HG03342 (cell line): Measurements from ENCODE around the gene HBG1.
"Not testable (repeated sequence)": the region's sequence is repeated elsewhere in the genome, so short reads cannot be mapped to it uniquely, and the experiment has no call there.

Source experiments
- ATAC-seq: cut with Tn5 transposase; IDR thresholded peaks from one replicate; pipeline ENCODE4 v1.9.1; 2021; ENCODE audit warnings: mild to moderate bottlenecking, moderate library complexity; ENCODE audit not compliant: unreplicated experiment

Gene HBG1

GRCh38 chr11:5249807-5250396 is at the start of gene HBG1:
TSS of gene HBG1 (minus strand) at chr11:5249857. CDS start at chr11:5249804, 53 bp downstream.
- ATAC-seq = not testable (repeated sequence)

GRCh38 chr11:5298451-5298850 is 48.8 kb upstream of the HBG1 start:
- no peak for ATAC-seq

GRCh38 chr11:5297721-5298323 is 48.2 kb upstream of the HBG1 start:
- ATAC-seq = no peak

GRCh38 chr11:5294342-5294995 is 44.8 kb upstream of the HBG1 start:
- not testable (repeated sequence) for ATAC-seq

GRCh38 chr11:5293028-5293427 is 43.4 kb upstream of the HBG1 start:
- no peak for ATAC-seq

- ATAC-seq = peak; percentile 97
Measured at GRCh38 chr11:5291207-5291838, 41.7 kb upstream of the HBG1 start.

GRCh38 chr11:5290106-5290505 is 40.4 kb upstream of the HBG1 start:
- ATAC-seq = no peak

- ATAC-seq = no peak
Measured at GRCh38 chr11:5289696-5290095, 40.0 kb upstream of the HBG1 start.

GRCh38 chr11:5288906-5289550 is 39.4 kb upstream of the HBG1 start:
- ATAC-seq = no peak

GRCh38 chr11:5288108-5288905 is 38.6 kb upstream of the HBG1 start:
- no peak for ATAC-seq

GRCh38 chr11:5286901-5287300 is 37.2 kb upstream of the HBG1 start:
- ATAC-seq = no peak

GRCh38 chr11:5286351-5286750 is 36.7 kb upstream of the HBG1 start:
- ATAC-seq = no peak

GRCh38 chr11:5285703-5286340 is 36.2 kb upstream of the HBG1 start:
- ATAC-seq = no peak

- no peak for ATAC-seq
Measured at GRCh38 chr11:5284637-5285036, 35.0 kb upstream of the HBG1 start.

- no peak for ATAC-seq
Measured at GRCh38 chr11:5283882-5284281, 34.2 kb upstream of the HBG1 start.

GRCh38 chr11:5283086-5283485 is 33.4 kb upstream of the HBG1 start:
- no peak for ATAC-seq

GRCh38 chr11:5282628-5283027 is 33.0 kb upstream of the HBG1 start:
- ATAC-seq = no peak

- no peak for ATAC-seq
Measured at GRCh38 chr11:5281596-5281995, 31.9 kb upstream of the HBG1 start.

GRCh38 chr11:5280582-5281102 is 31.0 kb upstream of the HBG1 start:
- peak; percentile 97 for ATAC-seq
